HT-29 (cell line): ENCODE measurements around the gene TGIF2. TPM values are rescaled to one million over a fixed set of nuclear protein-coding genes. Genes with fewer than 3 reads are reported as not detected.
"Not testable (repeated sequence)": the region's sequence is repeated elsewhere in the genome, so short reads cannot be mapped to it uniquely, and the experiment has no call there.

Source experiments
- DNase-seq: peaks from one replicate; pipeline ENCODE4 v3.0.0-alpha.2; 2015; ENCODE audit warnings: low spot score
- total RNA-seq: library from RNA; depleted of rRNA; stranded (reverse); fragments of >200 nt; shearing (Covaris generic); gene quantifications from 2 replicates; pipeline ENCODE4 v1.2.3, GENCODE V29; 2014

Gene TGIF2
- total RNA-seq, 1 experiment from 2014 or later = 12.9 TPM

GRCh38 chr20:36611625-36612024 lies 38.2 kb downstream of the TGIF2 start:
- DNase-seq = no peak

GRCh38 chr20:36613974-36614373 lies 40.6 kb downstream of the TGIF2 start:
- DNase-seq = no peak

- DNase-seq = no peak
Measured at GRCh38 chr20:36614781-36615557, 41.6 kb downstream of the TGIF2 start.

- no peak for DNase-seq
Measured at GRCh38 chr20:36620917-36621316, 47.5 kb downstream of the TGIF2 start.

- no peak for DNase-seq
Measured at GRCh38 chr20:36623444-36623843, 50.0 kb downstream of the TGIF2 start.

GRCh38 chr20:36624068-36624943 lies 50.9 kb downstream of the TGIF2 start:
- no peak for DNase-seq

- no peak for DNase-seq
Measured at GRCh38 chr20:36624944-36625324, 51.5 kb downstream of the TGIF2 start.

- DNase-seq = no peak
Measured at GRCh38 chr20:36628076-36628475, 54.7 kb downstream of the TGIF2 start.

GRCh38 chr20:36629719-36630681 lies 56.6 kb downstream of the TGIF2 start:
- DNase-seq = no peak

- DNase-seq = no peak
Measured at GRCh38 chr20:36631646-36632045, 58.2 kb downstream of the TGIF2 start.

- no peak for DNase-seq
Measured at GRCh38 chr20:36632147-36632486, 58.7 kb downstream of the TGIF2 start.

GRCh38 chr20:36632487-36633284 lies 59.3 kb downstream of the TGIF2 start:
- DNase-seq = peak; percentile 47

GRCh38 chr20:36633285-36633772 lies 59.9 kb downstream of the TGIF2 start:
- no peak for DNase-seq

GRCh38 chr20:36634342-36634741 lies 60.9 kb downstream of the TGIF2 start:
- no peak for DNase-seq

GRCh38 chr20:36638876-36639400 lies 65.5 kb downstream of the TGIF2 start:
- DNase-seq = not testable (repeated sequence)

GRCh38 chr20:36641506-36641843 lies 68.1 kb downstream of the TGIF2 start:
- DNase-seq = no peak

- DNase-seq = no peak
Measured at GRCh38 chr20:36642136-36642535, 68.7 kb downstream of the TGIF2 start.
